GM13977 (cell line): ENCODE data around the gene MSX1.

Experiments
- DNase-seq: peaks from one replicate; pipeline ENCODE4 v3.0.0; 2012; ENCODE audit warnings: low spot score
- in situ Hi-C: fragments of 300-500 bp; cut with MboI; formaldehyde crosslinking; loops from one replicate; pipeline ENCODE4 v1.12.0; 2022; ENCODE audit warnings: low sequenced_read_pairs, low pct_unique_long_range_greater_than_20kb, mixed read lengths, inconsistent platforms; ENCODE audit not compliant: unreplicated experiment
- TF ChIP-seq, protein P1 (sequence below): IDR thresholded peaks from 2 replicates; pipeline ENCODE4 v1.5.1; 2012; ENCODE audit warnings: mild to moderate bottlenecking, control low read depth; ENCODE audit not compliant: insufficient read depth; ENCODE audit errors: extremely low read depth, missing control alignments

Gene MSX1

DNA sequence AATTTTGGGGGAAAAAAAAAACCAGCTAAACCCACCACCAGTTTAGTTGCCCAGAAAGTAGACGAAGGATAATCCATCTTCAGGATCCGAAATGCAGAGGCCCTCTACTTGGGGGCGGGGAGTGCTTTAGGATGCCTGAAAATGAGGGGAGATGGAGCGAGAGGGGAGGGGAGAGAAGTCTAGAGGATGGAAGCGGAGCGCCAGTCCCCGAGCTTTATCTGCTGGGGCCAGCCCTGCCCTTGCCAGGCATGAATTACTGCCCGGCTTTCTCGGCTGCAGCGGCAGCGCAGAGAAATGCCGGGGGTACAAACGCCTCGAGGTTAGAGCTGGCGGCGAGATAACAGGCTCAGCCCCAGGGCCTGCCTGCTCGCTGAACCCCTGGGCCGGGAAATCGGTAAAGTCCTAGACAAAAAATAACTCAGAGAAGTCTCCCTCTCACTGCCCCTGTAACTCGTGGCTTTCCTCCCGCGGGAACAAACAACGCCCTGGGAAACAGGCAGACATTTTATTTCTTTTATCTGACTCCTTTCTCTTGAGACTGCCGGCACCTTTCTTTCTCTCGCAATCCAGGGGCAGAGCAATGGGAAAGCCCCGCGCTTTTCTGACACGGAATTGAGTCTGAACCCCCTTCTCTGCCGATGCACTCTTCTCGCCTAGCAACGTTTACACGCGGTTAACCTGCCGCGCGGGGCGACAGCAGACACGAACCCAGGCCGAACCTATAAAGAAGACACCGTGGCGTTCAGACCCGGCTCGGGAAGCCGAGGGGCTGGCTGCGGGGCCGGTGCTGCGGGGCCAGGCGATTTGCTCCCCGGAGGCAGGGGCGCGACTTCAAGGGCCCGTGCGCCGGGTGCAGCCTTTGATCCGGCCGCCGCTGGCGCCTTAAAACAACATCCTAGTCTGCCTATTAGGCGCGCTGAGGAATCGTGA lies 3.1 kb upstream of the MSX1 start:
- in situ Hi-C loops = loop anchor here (10.0 kb wide), 1 partner anchor 362 kb away; no protein-coding TSS in a partner anchor
- TF ChIP-seq, protein P1, sequence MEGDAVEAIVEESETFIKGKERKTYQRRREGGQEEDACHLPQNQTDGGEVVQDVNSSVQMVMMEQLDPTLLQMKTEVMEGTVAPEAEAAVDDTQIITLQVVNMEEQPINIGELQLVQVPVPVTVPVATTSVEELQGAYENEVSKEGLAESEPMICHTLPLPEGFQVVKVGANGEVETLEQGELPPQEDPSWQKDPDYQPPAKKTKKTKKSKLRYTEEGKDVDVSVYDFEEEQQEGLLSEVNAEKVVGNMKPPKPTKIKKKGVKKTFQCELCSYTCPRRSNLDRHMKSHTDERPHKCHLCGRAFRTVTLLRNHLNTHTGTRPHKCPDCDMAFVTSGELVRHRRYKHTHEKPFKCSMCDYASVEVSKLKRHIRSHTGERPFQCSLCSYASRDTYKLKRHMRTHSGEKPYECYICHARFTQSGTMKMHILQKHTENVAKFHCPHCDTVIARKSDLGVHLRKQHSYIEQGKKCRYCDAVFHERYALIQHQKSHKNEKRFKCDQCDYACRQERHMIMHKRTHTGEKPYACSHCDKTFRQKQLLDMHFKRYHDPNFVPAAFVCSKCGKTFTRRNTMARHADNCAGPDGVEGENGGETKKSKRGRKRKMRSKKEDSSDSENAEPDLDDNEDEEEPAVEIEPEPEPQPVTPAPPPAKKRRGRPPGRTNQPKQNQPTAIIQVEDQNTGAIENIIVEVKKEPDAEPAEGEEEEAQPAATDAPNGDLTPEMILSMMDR = no peak
- peak; percentile 52 for DNase-seq

DNA sequence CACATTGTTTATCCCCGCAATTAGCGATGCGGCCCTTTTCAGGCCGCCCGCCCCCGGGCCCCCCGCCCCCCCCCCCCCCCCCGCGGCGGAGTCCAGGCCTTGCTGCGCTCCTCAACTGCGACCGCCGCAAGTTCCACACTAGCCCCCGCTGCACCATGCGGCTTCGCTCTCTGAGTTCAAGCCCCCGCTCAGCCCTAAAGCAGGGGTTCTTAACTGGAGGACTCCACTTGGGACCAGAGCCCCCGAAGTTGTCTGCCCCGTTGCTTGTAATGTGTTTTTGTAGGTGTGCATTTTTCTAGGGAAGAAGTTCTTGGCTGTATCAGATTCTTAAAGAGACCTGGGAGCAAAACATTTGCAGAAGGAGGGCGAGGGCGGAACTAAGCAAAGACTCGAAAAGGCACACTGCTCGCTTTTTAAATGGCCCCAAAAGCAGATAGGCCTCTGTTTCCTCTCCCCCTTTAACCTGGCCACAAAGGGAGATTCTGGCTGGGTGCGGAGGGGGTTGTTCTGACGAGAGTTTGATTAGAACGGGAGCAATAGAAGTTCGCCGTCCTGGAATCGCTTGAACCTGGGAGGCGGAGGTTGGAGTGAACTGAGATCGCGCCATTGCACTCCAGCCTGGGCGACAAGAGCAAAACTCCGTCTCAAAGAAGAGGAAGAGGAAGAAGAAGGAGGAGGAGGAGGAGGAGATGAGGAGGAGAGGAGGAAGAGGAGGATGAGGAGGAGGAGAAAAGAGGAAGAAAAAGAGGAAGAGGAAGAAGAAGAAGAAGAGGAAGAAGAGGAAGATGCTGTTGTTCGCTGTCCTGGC lies 2.3 kb upstream of the MSX1 start:
- TF ChIP-seq, protein P1 = no peak
- no peak for DNase-seq
- in situ Hi-C loops = loop anchor here (10.0 kb wide), 1 partner anchor 362 kb away; no protein-coding TSS in a partner anchor

DNA sequence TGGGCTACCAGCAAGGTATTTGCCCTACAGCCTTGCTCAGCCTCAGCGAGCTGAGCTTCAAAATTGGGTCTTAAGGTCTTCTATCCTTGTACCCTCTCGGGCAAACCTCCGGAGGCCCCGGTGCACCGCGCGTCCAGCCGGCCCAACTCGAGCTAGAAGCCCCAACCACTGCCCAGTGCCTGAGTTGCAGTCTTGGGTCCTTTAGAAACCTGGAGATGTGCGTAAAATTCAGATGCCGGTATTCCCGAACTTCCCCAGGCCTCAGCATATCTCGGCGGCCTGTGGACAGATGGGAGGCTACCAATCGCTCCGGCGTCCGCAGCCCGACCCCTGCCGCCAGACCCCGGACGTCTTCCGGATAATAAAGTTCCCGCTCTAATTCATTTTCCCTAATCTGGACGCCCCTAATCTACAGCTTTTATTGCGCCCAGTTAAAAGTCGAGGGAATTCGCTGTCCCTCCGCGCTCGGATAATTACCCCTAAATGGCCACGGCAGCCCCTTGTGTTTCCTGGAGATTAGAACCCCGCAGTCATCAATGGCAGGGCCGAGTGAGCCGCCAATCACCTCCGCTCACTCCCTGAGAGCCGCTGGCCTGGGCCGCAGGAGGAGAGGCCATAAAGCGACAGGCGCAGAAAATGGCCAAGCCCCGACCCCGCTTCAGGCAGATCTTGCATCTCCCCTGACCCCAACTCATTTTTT lies 1.5 kb upstream of the MSX1 start:
- in situ Hi-C loops = loop anchor here (10.0 kb wide), 1 partner anchor 363 kb away; no protein-coding TSS in a partner anchor
- TF ChIP-seq, protein P1 = no peak
- DNase-seq = no peak

DNA sequence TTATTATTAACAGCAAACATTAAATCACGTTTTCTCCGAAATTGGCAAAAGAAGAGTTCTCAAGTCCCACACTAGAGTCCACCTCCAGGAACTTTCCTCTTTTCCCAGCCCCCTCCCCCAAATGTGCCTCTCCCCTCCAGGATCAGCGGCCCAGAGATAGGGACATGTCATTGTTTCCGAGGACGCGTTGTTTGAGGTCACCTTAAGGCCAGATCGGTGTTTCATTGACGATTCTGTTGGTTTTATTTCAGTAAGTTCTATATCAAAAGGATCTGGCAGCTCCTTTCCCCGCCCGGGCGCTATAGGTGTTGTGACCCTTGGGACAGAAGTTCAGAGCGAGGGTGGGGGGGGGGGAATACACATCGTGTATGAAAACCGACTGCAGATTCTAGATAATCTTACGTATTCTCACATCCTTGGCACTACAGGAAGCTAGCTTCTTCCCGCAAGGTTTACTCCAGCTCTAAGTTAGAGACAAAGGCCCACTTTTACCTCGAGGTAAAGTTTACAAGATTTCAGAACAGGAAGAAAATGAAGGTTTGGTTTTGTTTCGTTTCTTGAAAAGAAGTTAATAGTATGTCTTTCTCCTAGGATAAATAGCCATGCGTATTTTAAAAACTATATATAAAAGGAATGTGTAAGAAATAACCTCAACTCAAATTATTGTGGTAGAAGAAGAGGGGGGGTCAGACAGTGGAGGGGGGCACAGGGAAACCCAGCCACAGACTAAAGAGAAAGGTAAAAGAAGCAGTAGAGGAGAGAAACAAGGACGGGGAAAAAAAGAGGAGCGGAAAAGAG lies 739 bp upstream of the MSX1 start:
- in situ Hi-C loops = loop anchor here (10.0 kb wide), 1 partner anchor 364 kb away; no protein-coding TSS in a partner anchor
- no peak for DNase-seq
- TF ChIP-seq, protein P1 = no peak

DNA sequence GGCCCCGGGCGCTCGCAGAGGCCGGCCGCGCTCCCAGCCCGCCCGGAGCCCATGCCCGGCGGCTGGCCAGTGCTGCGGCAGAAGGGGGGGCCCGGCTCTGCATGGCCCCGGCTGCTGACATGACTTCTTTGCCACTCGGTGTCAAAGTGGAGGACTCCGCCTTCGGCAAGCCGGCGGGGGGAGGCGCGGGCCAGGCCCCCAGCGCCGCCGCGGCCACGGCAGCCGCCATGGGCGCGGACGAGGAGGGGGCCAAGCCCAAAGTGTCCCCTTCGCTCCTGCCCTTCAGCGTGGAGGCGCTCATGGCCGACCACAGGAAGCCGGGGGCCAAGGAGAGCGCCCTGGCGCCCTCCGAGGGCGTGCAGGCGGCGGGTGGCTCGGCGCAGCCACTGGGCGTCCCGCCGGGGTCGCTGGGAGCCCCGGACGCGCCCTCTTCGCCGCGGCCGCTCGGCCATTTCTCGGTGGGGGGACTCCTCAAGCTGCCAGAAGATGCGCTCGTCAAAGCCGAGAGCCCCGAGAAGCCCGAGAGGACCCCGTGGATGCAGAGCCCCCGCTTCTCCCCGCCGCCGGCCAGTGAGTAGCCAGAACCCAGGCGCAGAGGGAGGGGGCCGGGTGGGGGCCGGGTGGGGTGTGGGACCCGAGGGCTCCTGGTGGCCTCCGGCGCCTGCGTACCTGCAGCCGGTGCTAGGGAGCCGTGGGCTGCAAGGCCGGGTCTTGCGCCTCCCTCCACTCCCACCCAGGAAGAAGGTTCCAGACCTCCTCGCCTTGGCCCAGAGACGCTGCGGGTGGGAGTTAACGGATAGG lies 534 bp downstream of the MSX1 start:
- DNase-seq = peak; percentile 56
- TF ChIP-seq, protein P1 = no peak
- in situ Hi-C loops = loop anchor here (10.0 kb wide), 1 partner anchor 365 kb away; no protein-coding TSS in a partner anchor
